ENCODE measurements around the gene GABPB2.

Gene GABPB2

DNA sequence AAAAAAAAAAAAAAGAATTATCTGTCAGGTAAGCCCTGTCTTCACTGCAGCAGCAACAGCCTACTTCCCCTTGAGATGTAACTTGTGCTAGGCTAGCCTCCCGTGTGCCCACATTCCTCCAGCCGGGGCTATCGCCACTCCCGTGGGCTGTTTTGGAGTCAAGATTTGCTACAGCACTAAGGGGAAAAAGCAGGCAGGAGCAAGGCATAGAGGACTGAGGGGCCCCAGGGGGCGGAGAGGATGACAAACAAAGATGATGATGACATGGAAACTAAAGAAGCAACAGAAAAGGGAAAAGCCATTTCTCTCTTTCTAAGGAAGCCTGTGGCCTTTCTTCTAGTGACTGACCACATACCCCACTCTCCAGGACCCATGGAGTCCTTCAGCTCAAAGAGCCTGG, 87.8 kb downstream of the GABPB2 start:
- Histone ChIP-seq H3K4me3 (ENCODE audit: severe bottlenecking) (no peak overlapping the region), H3K27ac (ENCODE audit: poor library complexity, severe bottlenecking) (no peak overlapping the region), H3K9me3 (ENCODE audit: severe bottlenecking) (no peaks in the 10 kb centered on the region), H3K36me3 (ENCODE audit: low read depth) (peaks cover 12% of the 10 kb centered on the region; the same call in 1 of the 2 replicates), H3K27me3 (ENCODE audit: insufficient read depth, poor library complexity, severe bottlenecking) (no peaks in the 10 kb centered on the region), H3K4me1 (ENCODE audit: insufficient read depth, poor library complexity, severe bottlenecking) (no peaks in the 10 kb centered on the region)
- no peak for DNase-seq (ENCODE audit: low spot score)
- no peak for TF ChIP-seq CTCF (IDR thresholded peaks at IDR 0.05; ENCODE audit: poor library complexity, severe bottlenecking)
- no peak for ATAC-seq (ENCODE audit: low read depth)

GRCh38 chr1:151158751-151159251, 88.2 kb downstream of the GABPB2 start:
- H3K36me3 ChIP-seq (ENCODE audit: low read depth) = peaks cover 12% of the 10 kb centered on the region; the same call in 1 of the 2 replicates
- DNase-seq (ENCODE audit: low spot score) = no peak
- H3K27ac ChIP-seq (ENCODE audit: poor library complexity, severe bottlenecking) = no peak overlapping the region
- H3K27me3 ChIP-seq (ENCODE audit: insufficient read depth, poor library complexity, severe bottlenecking) = no peaks in the 10 kb centered on the region
- H3K4me1 ChIP-seq (ENCODE audit: insufficient read depth, poor library complexity, severe bottlenecking) = no peaks in the 10 kb centered on the region
- no peak for TF ChIP-seq CTCF (IDR thresholded peaks at IDR 0.05; ENCODE audit: poor library complexity, severe bottlenecking)
- no peak overlapping the region for H3K4me3 ChIP-seq (ENCODE audit: severe bottlenecking)
- no peaks in the 10 kb centered on the region for H3K9me3 ChIP-seq (ENCODE audit: severe bottlenecking)
- ATAC-seq (ENCODE audit: low read depth) = no peak

GRCh38 chr1:151159373-151159772, 88.8 kb downstream of the GABPB2 start:
- Histone ChIP-seq H3K36me3 (ENCODE audit: low read depth) (peaks cover 13% of the 10 kb centered on the region; the same call in 1 of the 2 replicates), H3K27me3 (ENCODE audit: insufficient read depth, poor library complexity, severe bottlenecking) (no peaks in the 10 kb centered on the region), H3K9me3 (ENCODE audit: severe bottlenecking) (no peaks in the 10 kb centered on the region), H3K4me3 (ENCODE audit: severe bottlenecking) (no peak overlapping the region), H3K4me1 (ENCODE audit: insufficient read depth, poor library complexity, severe bottlenecking) (no peaks in the 10 kb centered on the region), H3K27ac (ENCODE audit: poor library complexity, severe bottlenecking) (no peak overlapping the region)
- ATAC-seq (ENCODE audit: low read depth) = no peak
- DNase-seq (ENCODE audit: low spot score) = no peak
- TF ChIP-seq CTCF (IDR thresholded peaks at IDR 0.05; ENCODE audit: poor library complexity, severe bottlenecking) = no peak

DNA sequence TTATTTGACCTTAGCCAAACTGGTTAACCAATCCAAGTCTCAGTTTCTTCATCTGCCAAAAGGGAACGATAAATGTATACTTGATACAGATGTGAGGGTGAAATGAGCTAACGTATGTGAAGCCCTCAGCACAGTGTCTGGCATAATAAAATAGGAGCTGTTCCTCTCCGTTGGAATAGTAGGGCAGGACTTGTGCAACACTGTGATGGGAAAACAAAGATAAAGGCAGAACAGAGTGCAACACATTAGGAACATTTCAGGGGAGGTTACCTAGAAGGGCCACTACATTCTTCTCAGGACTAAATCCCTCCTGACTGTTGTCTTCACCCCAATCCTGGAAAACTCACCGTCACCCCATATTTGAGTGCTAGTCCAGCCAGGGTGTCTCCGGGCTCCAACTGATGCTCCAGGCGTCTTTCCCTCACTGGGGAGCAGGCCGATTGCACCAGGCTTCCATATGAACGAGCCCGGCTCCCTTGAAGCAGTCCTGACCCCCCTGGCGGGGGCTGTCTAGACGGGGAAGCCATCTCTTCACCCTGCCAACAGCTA, 94.2 kb downstream of the GABPB2 start:
- H3K36me3 ChIP-seq (ENCODE audit: low read depth) = peaks cover 24% of the 10 kb centered on the region
- H3K4me1 ChIP-seq (ENCODE audit: insufficient read depth, poor library complexity, severe bottlenecking) = peaks cover 6% of the 10 kb centered on the region
- no peaks in the 10 kb centered on the region for H3K9me3 ChIP-seq (ENCODE audit: severe bottlenecking)
- ATAC-seq (ENCODE audit: low read depth) (peak; percentile 36; the same call in 2 of the 3 replicates), DNase-seq (ENCODE audit: low spot score) (no peak)
- peak overlapping the region; percentile 61 for H3K4me3 ChIP-seq (ENCODE audit: severe bottlenecking)
- TF ChIP-seq CTCF (IDR thresholded peaks at IDR 0.05; ENCODE audit: poor library complexity, severe bottlenecking) = no peak
- H3K27ac ChIP-seq (ENCODE audit: poor library complexity, severe bottlenecking) = peak overlapping the region; percentile 53
- no peaks in the 10 kb centered on the region for H3K27me3 ChIP-seq (ENCODE audit: insufficient read depth, poor library complexity, severe bottlenecking)

DNA sequence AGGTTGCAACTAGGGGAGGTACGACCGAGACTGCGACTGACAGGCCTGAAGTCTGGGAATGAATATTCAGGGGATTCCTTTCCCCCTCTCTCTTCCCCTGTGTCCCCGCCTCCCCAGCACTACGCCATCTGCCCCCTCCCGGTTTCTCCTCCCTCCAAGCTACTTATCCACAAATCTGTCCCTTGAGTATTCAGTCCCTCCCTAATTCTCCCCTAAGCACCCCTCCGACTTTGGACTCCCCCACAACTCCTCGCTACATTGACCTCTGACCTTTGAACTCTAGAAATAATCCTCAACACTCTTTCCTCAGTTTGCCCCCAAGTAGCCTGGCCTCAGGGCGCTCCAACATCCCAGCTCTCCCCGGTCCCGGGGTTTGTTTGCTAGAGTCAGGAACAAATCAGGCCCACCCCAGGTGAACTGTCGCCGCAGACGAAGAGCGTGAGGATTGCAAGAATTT, 94.7 kb downstream of the GABPB2 start:
- ATAC-seq (ENCODE audit: low read depth) (no peak; the same call in 1 of the 3 replicates), DNase-seq (ENCODE audit: low spot score) (no peak)
- no peak for TF ChIP-seq CTCF (IDR thresholded peaks at IDR 0.05; ENCODE audit: poor library complexity, severe bottlenecking)
- Histone ChIP-seq H3K4me1 (ENCODE audit: insufficient read depth, poor library complexity, severe bottlenecking) (peaks cover 6% of the 10 kb centered on the region), H3K9me3 (ENCODE audit: severe bottlenecking) (no peaks in the 10 kb centered on the region), H3K4me3 (ENCODE audit: severe bottlenecking) (peak overlapping the region; percentile 61), H3K27ac (ENCODE audit: poor library complexity, severe bottlenecking) (peak overlapping the region; percentile 53), H3K36me3 (ENCODE audit: low read depth) (peaks cover 24% of the 10 kb centered on the region), H3K27me3 (ENCODE audit: insufficient read depth, poor library complexity, severe bottlenecking) (no peaks in the 10 kb centered on the region)

Data from RWPE2 (cell line).